ENCODE measurements around the gene BTNL3.
"Not testable (repeated sequence)": the region's sequence is repeated elsewhere in the genome, so short reads cannot be mapped to it uniquely, and the experiment has no call there.

BTNL3 gene, protein sequence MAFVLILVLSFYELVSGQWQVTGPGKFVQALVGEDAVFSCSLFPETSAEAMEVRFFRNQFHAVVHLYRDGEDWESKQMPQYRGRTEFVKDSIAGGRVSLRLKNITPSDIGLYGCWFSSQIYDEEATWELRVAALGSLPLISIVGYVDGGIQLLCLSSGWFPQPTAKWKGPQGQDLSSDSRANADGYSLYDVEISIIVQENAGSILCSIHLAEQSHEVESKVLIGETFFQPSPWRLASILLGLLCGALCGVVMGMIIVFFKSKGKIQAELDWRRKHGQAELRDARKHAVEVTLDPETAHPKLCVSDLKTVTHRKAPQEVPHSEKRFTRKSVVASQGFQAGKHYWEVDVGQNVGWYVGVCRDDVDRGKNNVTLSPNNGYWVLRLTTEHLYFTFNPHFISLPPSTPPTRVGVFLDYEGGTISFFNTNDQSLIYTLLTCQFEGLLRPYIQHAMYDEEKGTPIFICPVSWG

DNA sequence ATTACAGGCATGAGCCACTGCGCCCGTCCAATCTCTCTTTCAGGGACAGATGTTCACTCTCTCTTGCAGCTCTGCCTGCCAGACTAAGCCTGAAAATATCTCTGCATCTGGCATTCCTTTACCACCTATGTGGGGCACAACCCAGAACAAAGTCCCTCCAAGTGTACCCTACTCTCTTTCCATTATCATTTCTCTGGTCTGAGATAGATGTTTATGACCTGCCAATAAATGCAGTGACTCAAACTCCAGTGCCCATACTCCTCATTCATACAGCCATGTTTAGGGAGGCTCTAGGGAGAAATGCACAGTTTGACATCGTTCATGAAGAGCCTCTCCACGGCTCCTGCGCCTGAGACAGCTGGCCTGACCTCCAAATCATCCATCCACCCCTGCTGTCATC is at the start of gene BTNL3:
Gene BTNL3, plus strand, starts transcription at position 255 of the 400 bp plus-strand sequence. CDS start 183 bp downstream, outside the sequence.
- DNase-seq (ENCODE audit: low spot score) (no peak), FAIRE-seq (no peak)

DNA sequence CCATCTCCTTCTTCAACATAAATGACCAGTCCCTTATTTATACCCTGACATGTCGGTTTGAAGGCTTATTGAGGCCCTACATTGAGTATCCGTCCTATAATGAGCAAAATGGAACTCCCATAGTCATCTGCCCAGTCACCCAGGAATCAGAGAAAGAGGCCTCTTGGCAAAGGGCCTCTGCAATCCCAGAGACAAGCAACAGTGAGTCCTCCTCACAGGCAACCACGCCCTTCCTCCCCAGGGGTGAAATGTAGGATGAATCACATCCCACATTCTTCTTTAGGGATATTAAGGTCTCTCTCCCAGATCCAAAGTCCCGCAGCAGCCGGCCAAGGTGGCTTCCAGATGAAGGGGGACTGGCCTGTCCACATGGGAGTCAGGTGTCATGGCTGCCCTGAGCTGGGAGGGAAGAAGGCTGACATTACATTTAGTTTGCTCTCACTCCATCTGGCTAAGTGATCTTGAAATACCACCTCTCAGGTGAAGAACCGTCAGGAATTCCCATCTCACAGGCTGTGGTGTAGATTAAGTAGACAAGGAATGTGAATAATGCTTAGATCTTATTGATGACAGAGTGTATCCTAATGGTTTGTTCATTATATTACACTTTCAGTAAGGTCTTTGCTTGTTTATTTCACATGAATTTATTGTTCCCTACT is 38.2 kb upstream of the BTNL3 start:
- FAIRE-seq = no peak

DNA sequence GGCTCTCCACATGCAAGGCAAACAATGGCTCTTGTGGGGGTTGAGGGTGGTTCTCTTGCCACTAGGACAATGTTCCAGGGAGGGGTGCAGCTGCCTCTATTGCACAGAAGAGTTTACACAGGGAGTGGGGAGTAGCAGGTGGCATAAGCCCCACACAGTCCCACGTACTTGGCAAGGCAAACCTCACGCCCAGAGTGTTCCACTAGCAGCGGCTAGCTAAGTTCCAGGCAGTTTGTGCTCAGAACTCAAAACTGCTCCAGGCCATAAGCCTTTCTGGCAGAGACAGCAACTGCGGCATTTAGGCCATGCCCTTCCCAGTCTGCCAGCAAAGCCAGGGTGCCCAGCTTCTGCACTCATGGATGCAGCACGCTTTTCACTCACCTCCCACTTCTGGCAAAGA is 29.0 kb upstream of the BTNL3 start:
- FAIRE-seq = no peak
- no peak for DNase-seq (ENCODE audit: low spot score)

More for the DNA sequence above, 38.2 kb upstream of the BTNL3 start:
- DNase-seq (ENCODE audit: low spot score) = no peak

DNA sequence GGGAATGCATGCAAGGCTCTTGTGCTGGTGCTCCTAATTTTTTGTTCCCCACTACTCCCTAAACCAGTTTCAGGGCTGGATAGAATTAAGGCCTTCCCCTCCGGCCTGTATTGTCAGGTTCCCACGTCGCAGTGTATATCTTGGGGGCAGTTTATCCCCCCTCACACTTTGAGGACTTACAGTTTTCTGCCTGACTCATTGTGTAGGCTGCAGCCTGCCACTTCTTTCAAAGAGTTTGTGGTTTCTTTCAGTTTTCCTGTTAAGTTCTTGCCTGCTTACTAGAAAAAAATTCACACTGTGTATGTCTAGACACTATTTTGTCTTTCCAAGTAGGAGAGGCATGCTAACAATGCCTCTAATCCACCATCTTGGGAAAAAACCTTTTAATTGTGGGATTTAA is 28.4 kb upstream of the BTNL3 start:
- no peak for FAIRE-seq
- no peak for DNase-seq (ENCODE audit: low spot score)

DNA sequence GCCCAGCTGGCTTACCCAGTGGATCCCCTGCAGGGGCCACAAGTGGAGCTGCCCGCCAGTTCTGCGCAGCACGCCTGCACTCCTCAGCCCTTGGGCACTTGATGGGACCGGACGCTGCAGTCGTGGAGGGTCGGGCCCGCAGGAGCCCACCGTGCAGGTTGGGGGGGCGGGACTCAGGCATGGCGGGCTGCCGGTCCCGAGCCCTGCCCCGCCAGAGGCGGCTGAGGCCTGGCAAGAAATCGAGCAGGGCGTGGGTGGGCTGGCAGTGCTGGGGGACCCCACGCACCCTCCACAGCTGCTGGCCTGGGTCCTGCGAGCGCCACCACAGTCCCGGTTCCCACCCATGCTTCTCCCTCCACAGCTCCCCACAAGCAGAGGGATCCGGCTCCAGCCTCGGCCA is 19.2 kb upstream of the BTNL3 start:
- no peak for FAIRE-seq

DNA sequence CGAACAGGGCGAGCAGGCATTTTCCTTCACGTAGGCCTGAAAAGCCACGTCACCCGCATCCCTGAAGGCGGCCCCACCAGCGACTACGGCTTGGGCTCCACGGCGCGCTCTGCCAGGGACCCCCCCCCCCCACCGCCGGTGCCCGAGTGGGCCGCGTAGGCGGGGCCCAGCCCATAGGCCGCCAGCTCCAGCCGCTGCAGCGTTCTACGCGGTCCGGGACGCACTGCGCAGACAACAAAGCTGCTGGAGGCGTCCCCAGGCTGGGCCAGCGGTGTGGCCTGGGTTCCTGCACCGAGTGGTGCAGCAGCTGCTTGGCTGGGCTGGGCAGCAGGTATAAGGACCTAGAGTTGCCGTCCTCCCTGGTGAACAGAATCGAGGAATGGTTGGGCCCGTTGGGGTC is 18.3 kb upstream of the BTNL3 start:
- DNase-seq (ENCODE audit: low spot score) = no peak
- FAIRE-seq = no peak

More for the DNA sequence above, 19.2 kb upstream of the BTNL3 start:
- no peak for DNase-seq (ENCODE audit: low spot score)

DNA sequence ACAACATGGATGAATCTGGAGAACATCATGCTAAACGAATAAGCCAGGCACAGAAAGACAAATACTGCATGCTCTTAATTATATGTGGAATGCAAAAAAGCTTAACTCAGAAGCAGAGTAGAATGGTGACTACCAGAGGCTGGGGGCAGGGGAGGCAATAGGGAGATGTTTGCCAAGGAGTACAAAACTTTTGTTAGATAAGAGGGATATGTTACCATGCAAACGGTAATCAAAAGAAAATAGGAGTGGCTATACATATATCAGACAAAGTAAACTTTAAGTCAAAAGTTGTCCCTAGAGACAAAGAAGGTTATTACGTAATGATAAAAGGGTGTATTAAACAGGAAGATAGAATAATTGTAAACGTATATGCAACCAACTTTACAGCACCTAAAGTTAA is 17.8 kb upstream of the BTNL3 start:
- no peak for DNase-seq (ENCODE audit: low spot score)
- FAIRE-seq = no peak

DNA sequence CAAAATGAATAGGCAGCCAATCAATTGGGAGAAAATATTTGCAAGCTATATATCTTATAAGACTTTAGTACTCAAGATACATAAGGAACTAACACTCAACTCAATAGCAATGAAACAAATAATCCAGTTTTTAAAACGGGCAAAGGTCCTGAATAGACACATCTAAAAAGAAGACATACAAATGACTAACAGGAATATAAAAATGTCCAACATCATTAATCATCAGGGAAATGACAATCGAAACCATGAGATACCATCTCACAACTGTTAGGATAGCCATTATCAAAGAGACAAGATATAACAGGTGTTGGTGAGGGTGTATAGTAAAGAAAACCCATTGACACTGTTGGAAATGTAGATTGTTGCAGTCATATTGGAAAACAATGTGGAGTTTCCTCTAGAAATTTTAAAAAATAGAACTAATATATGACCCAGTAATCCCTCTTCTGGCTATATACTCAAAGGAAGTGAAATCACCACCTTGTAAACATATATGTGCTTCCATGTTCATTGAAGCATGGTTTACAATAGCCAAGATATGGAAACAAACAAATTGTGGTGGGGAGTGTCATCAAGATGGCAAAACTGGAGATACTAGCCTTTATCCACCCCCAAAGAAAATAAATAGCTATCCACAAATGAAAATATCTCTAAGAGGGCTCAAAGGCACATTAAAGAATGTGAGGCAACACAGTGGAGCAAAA is 13.9 kb upstream of the BTNL3 start:
- DNase-seq (ENCODE audit: low spot score) (no peak), FAIRE-seq (no peak)

DNA sequence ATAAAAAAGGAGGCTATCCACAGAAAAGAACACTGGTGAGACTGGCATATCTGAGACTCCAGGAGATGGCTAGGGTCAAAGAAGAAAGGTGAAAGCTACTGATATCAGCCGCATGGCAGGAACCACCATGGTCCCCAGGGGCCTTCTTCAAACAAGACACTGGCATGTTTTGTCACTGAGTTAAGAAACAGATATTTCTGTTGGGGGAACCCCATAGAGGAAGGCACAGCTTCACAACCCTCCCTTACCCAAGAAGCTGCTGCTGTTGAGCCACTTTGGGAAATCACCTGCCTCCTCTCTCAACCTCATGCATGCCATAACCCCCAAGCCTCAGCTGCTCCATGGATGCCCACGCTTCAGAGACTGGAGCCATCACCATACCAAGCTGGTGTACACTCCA is 13.3 kb upstream of the BTNL3 start:
- FAIRE-seq (no peak), DNase-seq (ENCODE audit: low spot score) (no peak)

DNA sequence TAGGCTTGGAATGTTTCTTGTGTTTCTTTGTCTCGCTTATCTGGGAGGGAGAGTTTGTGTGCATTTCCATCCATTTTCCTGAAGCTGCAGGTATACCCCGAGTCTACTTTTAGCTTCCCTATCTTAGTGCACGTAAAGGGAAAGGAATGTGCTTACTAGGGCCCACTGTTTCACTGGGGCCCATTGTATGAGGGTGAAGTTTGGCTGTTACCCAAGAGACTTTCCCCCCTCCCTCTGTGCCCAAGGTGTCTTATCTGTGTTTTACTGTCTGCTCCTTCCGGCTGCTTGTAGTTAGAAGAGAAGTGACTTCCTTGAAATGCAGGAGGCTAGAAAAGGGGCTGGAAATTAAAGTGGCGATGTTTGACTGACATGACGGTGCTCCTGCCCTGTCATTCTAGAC is 12.1 kb upstream of the BTNL3 start:
- FAIRE-seq (no peak), DNase-seq (ENCODE audit: low spot score) (no peak)

DNA sequence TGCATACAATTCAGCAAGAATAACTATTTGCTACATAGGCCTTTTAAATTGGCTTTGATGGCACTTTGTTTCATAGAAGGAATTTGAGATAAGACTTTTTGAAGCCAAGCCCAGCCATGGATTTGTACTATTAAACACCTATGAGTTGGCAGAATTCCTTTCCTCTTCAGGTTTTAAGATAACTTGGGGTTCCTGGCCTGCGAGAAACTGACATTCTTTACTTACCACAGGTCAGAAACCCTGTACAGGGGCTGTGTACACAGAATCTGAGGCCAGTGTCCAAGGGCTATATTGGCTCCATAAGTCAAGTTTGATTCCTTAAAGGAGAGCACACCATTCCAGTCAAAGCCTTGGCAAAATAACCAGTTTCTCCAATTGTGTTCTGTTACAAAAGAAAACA is 10.8 kb upstream of the BTNL3 start:
- DNase-seq (ENCODE audit: low spot score) (no peak), FAIRE-seq (no peak)

DNA sequence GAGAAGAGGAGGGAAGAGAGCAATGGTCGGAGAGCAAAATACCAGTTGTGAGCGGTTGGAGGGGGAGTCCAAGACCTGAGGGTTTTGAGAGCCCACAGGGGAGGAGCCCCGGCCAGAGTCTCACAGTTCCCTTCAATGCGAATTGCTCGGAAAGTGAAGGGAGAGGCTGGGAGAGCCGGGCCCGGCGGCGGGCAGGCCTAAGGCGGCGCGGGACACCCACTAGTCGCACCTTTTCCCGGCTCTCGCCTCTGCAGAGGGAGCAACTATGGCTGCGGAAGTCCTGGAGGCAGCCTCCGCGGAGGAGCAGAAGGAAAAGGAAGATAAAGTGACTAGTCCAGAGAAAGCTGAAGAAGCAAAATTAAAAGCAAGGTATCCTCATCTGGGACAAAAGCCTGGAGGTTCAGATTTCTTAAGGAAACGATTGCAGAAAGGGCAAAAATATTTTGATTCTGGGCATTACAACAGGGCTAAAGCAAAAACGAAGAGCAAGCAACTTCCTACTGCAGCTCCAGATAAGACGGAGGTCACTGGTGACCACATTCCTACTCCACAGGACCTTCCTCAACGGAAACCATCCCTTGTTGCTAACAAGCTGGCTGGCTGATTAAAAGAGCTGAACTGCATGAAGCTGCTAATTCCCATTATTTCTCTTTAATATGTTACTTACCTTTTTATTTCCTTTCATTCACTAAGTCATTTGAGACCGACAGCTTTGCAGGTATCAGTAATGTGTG is 6.5 kb upstream of the BTNL3 start:
- no peak for FAIRE-seq
- no peak for DNase-seq (ENCODE audit: low spot score)

DNA sequence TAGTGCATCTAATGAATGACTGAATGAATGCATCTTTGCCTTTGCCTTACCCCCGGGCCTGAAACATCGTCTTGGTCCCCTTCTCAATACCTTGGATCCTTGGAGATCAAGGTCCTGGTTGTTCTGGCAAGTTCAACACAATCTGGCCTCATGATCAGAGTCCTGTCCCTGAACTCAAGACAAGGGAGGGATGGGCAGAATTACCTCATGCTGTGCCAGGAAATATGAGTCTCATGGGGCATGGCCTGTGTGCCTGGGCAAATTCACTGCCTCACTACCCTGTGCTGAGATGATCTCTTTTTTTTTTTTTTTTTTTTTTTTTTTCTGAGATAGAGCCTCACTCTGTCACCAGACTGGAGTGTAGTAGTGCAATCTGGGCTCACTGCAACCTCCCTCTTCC is 630 bp upstream of the BTNL3 start:
- FAIRE-seq (no peak), DNase-seq (ENCODE audit: low spot score) (no peak)

DNA sequence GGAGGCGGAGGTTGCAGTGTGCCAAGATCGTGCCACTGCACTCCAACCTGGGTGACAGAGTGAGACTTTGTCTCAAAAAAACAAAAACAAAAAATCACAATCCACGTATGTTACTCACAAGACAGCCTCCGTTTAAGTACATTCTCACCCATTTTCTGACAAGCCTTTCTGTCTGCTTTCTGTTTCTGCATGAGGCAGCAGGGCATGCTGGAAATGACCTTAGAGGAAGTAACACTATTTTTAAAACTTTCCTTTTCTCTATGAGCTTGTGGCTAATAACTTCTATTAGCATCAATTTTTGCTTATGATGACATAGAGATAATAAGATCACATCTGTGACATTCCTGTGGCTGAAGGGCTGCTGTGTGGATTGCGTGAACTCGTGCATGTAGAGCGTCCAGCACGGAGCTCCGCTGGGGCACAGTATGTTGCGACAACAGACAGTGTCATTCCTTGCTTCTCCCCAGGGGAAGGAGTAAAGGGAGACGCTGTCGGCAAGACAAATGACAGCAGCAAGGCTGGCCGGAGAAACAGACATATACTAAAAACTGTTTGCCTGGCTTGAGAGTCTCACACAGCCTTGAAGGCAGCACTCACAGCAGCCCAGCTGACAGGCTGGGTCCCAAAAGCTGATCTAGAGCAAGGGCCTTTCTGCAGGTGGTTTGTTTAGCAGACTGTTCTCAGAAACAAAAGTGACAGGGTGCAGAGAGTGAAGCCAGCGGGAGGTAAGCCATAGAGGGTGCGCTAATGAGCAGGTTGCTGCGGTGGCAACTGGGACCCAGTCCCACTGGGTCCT is 1.6 kb downstream of the BTNL3 start:
- DNase-seq (ENCODE audit: low spot score) (no peak), FAIRE-seq (no peak)

DNA sequence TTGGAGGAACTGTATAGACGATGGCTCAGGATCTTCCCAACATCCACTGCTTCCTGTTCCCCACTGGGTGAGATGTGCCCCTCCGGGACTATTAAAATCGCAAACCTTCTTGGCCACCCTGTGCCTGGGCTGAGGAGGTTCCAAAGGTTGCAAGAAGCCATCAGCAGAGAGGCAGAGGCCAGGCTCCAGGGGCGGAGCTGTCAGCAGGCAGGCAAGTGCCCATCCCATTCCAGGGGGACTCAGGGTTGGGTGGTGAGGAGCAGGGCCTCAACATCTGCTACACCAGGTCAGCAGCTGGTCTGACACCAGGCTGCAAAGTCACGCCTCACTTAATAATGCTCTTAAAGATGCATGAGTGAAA is 2.2 kb downstream of the BTNL3 start:
- no peak for FAIRE-seq
- DNase-seq (ENCODE audit: low spot score) = no peak

DNA sequence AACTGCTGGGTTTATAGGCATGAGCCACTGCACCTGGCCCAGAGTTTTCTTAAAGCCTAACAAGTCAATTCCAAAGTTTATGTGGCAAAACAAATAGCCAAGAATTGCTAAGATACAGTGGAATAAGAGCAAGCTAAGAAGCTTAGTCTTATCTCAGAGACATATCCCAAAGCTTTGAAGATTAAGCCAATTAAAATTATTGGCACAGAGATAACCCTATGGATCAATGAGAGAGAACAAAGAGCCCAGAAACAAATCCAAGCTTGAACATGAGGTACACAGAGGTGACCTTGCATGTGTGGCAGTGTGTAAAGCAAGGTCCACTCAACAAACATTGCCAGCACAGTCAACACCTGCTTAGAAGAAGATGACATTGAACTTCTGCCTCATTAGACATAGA is 13.3 kb downstream of the BTNL3 start:
- FAIRE-seq (no peak), DNase-seq (ENCODE audit: low spot score) (no peak)

DNA sequence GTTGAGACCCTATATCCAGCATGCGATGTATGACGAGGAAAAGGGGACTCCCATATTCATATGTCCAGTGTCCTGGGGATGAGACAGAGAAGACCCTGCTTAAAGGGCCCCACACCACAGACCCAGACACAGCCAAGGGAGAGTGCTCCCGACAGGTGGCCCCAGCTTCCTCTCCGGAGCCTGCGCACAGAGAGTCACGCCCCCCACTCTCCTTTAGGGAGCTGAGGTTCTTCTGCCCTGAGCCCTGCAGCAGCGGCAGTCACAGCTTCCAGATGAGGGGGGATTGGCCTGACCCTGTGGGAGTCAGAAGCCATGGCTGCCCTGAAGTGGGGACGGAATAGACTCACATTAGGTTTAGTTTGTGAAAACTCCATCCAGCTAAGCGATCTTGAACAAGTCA is 17.1 kb downstream of the BTNL3 start:
- FAIRE-seq (no peak), DNase-seq (ENCODE audit: low spot score) (no peak)

DNA sequence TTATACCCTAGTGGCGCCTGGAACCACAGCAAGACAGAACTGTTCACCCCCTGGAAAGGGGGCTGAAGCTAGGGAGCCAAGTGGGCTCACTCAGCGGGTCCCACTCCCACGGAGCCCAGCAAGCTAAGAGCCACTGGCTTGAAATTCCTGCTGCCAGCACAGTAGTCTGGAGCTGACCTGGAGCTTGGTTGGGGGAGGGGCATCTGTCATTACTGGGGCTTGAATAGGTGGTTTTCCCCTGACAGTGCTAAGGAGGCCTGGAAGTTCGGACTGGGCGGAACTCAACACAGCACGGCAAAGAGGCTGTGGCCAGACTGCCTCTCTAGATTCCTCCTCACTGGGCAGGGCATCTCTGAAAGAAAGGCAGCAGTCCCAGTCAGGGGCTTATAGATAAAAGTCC is 19.5 kb downstream of the BTNL3 start:
- DNase-seq (ENCODE audit: low spot score) = no peak
- FAIRE-seq = no peak

DNA sequence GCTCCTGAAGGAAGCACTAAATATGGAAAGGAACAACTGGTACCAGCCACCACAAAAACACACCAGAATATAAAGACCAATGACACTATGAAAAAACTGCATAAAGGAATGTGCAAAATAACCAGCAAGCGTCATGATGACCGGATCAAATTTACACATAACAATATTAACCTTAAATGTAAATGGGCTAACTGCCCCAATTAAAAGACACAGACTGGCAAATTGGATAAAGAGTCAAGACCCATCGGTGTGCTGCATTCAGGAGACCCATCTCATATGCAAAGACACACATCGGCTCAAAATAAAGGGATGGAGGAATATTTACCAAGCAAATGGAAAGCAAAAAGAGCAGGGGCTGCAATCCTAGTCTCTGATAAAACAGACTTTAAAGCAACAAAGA is 21.4 kb downstream of the BTNL3 start:
- FAIRE-seq; DNase-seq (ENCODE audit: low spot score): not testable (repeated sequence)

DNA sequence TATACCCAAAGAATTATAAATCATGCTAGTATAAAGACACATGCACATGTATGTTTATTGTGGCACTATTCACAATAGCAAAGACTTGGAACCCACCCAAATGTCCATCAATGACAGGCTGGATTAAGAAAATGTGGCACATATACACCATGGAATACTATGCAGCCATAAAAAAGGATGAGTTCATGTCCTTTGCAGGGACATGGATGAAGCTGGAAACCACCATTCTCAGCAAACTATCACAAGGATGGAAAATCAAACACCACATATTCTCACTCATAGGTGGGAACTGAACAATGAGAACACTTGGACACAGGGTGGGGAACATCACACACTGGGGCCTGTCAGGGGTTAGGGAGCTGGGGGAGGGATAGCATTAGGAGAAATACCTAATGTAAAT is 26.0 kb downstream of the BTNL3 start:
- not testable (repeated sequence) for DNase-seq (ENCODE audit: low spot score); FAIRE-seq

DNA sequence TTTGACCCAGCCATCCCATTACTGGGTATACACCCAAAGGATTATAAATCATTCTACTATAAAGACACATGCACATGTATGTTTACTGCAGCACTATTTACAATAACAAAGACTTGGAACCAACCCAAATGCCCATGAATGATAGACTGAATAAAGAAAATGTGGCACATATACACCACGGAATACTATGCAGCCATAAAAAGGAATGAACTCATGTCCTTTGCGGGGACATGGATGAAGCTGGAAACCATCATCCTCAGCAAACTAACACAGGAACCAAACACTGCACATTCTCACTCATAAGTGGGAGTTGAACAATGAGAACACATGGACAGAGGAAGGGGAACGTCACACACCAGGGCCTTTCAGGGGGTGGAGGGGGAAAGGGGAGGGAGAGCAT is 28.8 kb downstream of the BTNL3 start:
- DNase-seq (ENCODE audit: low spot score); FAIRE-seq: not testable (repeated sequence)

Measured in RCC 7860 (cell line).